AG04449 (cell line): ENCODE data around the gene SETDB2.

Experiments
- CTCF ChIA-PET: fragments of 350-600 bp; formaldehyde crosslinking; extraction: SDS; loops from one replicate; lab custom pipeline; 2021; ENCODE audit warnings: antibody characterized with exemption; lab: Yijun Ruan, JAX
- POLR2A ChIA-PET: fragments of 400-600, 350-600 bp; formaldehyde crosslinking; extraction: SDS; loops from one replicate; lab custom pipeline; 2020; ENCODE audit warnings: antibody characterized with exemption, inconsistent platforms; lab: Yijun Ruan, JAX
- DNase-seq: peaks from one replicate; pipeline ENCODE4 v3.0.0-alpha.2; 2010; ENCODE audit warnings: low read depth, low spot score
- H3K4me3 ChIP-seq: 2 replicates; pipeline ENCODE4 v1.5.1; 2011; ENCODE audit warnings: low read depth, mild to moderate bottlenecking, control low read depth, low read length
- CTCF ChIP-seq: IDR thresholded peaks from one replicate; pipeline ENCODE4 v1.5.1; 2011; ENCODE audit warnings: mild to moderate bottlenecking, moderate library complexity, low read length, control low read depth, inconsistent platforms; ENCODE audit not compliant: insufficient read depth; ENCODE audit errors: missing control alignments

Gene SETDB2

GRCh38 chr13:49446473-49446872 lies 2.4 kb downstream of the SETDB2 start:
- no peak for TF ChIP-seq CTCF
- POLR2A ChIA-PET: no interaction called here
- no peak for DNase-seq
- CTCF ChIA-PET: interaction anchor here (0.6 to 7.0 kb wide), 7 partner anchors 9 to 206 kb away, joined by 3 to 46 read pairs (median 4); no protein-coding TSS in a partner anchor
- H3K4me3 ChIP-seq: no peak overlapping the region

DNA sequence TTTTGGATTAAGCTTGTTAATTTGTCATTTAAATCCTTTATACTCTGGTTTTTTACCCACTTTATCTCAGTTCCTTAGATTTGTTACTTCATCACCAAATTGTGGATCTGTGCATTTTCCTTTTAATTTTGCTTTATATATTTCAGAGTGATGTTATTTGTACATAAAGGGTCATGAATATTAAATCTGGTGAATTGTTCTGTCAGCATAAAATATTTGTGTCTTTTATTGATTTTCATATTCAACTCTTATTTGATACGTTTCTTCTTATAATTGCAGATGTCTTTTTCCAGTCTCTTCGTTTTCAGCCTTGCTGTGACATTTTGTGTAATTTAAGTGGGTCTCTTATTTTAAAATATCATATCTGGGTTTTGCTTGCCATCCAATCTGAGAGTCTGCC lies 4.7 kb downstream of the SETDB2 start:
- no peak for TF ChIP-seq CTCF
- no peak overlapping the region for H3K4me3 ChIP-seq
- no peak for DNase-seq
- ChIA-PET POLR2A (no interaction called here), CTCF (no interaction called here)

DNA sequence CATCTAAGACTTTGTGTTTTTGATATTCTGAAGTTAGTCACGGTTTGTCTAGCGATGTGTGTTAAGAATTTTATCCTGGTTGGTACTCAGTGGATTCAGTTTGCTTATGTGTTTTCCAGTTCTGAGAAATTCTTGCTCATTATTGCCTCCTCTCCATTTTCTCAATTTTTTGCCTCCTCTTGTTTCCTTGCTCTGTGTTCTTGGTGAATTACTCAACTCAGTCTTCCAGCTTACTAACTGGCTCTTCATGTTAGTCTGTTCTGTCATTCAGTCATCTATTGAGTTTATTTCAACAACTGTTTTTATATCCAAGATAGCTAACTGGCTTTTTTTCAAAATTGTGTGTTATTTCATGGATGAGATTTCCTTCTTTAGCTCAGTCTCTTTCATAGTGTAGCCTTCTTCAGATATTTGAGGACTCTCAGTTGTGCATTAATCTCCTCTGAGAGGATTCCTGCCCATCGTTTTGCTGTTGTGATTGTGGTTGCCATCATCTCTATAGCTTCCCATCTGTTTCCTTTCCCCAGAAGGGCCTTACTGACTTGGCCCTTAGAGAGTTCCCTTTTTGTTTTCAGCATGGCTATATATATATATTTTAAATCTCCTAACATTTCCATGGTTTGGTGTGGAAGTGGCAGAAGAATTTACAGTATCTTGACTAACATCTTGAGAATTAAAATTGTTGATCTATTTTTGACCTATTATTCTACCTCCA lies 6.2 kb downstream of the SETDB2 start:
- TF ChIP-seq CTCF: no peak
- ChIA-PET POLR2A (no interaction called here), CTCF (no interaction called here)
- H3K4me3 ChIP-seq: no peak overlapping the region
- DNase-seq: no peak

- TF ChIP-seq CTCF: no peak
- CTCF ChIA-PET: interaction anchor here (0.8 to 1.4 kb wide), 2 partner anchors 8 to 16 kb away, joined by 3 to 10 read pairs; partner anchors contain the start of genes CAB39L and SETDB2
- no peak for DNase-seq
- no peak overlapping the region for H3K4me3 ChIP-seq
- POLR2A ChIA-PET: interaction anchor here (1.0 kb wide), 1 partner anchor 9 kb away, joined by 3 read pairs; the partner anchor contains the start of genes CAB39L and SETDB2
Measured at GRCh38 chr13:49452725-49453457, 8.8 kb downstream of the SETDB2 start.

DNA sequence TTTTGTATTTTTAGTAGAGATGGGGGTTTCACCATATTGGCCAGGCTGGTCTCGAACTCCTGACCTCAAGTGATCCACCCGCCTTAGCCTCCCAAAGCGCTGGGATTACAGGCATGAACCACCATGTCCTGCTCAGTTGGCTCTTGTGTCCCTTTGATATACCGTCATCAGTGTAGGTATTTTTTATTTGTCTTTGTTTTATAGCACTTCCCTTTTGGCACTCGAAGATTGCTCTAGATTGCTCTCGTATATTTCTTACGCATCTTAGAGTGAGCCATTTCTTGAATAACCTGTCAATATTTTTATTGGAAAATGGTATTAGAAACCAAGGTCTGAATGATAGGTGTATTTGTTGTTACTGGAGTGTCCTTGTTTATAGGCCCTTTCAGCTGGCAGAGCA lies 9.4 kb downstream of the SETDB2 start:
- H3K4me3 ChIP-seq: no peak overlapping the region
- CTCF ChIA-PET: interaction anchor here (0.8 to 1.4 kb wide), 2 partner anchors 9 to 17 kb away, joined by 3 to 10 read pairs; partner anchors contain the start of genes CAB39L and SETDB2
- no peak for TF ChIP-seq CTCF
- DNase-seq: no peak
- POLR2A ChIA-PET: no interaction called here

- CTCF ChIA-PET: interaction anchor here (1.2 to 1.4 kb wide), 2 partner anchors 10 to 11 kb away, joined by 5 to 10 read pairs; partner anchors contain the start of genes CAB39L and SETDB2
Measured at GRCh38 chr13:49454388-49455006, 10.4 kb downstream of the SETDB2 start.

More at GRCh38 chr13:49454388-49455006, 10.4 kb downstream of the SETDB2 start:
- no peak overlapping the region; the same call in 1 of the 2 replicates for H3K4me3 ChIP-seq
- no peak for DNase-seq
- no peak for TF ChIP-seq CTCF
- POLR2A ChIA-PET: no interaction called here
